Loucy (cell line): ENCODE measurements around the gene C7orf57.

Source experiments
- H2AFZ ChIP-seq: fragments of 200-600 bp; sonication (generic); 2 replicates; pipeline ENCODE4 v1.6.0; 2016; ENCODE audit warnings: antibody characterized with exemption, mild to moderate bottlenecking, low read length, moderate library complexity
- H3F3A ChIP-seq: fragments of 200-600 bp; 2 replicates; pipeline ENCODE4 v1.6.0; 2016; ENCODE audit warnings: antibody characterized with exemption, low read depth, mild to moderate bottlenecking
- H3K27me3 ChIP-seq: fragments of 200-600 bp; sonication (generic); 2 replicates; pipeline ENCODE4 v1.6.1; 2014; ENCODE audit warnings: low read length, mild to moderate bottlenecking; ENCODE audit not compliant: insufficient read depth, poor library complexity, severe bottlenecking
- H3K36me3 ChIP-seq: fragments of 200-600 bp; sonication (generic); 2 replicates; pipeline ENCODE4 v1.6.1; 2016; ENCODE audit warnings: low read length; ENCODE audit not compliant: insufficient read depth
- H3K4me1 ChIP-seq: fragments of 200-600 bp; sonication (generic); 2 replicates; pipeline ENCODE4 v1.5.1; 2014; ENCODE audit warnings: low read length, mild to moderate bottlenecking; ENCODE audit not compliant: insufficient read depth, poor library complexity, severe bottlenecking
- H3K4me2 ChIP-seq: fragments of 200-600 bp; sonication (generic); 2 replicates; pipeline ENCODE4 v1.6.0; 2014; ENCODE audit warnings: antibody characterized with exemption, low read length, low read depth, mild to moderate bottlenecking; ENCODE audit not compliant: poor library complexity, severe bottlenecking
- H3K4me3 ChIP-seq: fragments of 200-600 bp; sonication (generic); 2 replicates; pipeline ENCODE4 v1.5.1; 2014; ENCODE audit warnings: low read length, mild to moderate bottlenecking, mixed read lengths; ENCODE audit not compliant: poor library complexity, severe bottlenecking
- H3K79me2 ChIP-seq: fragments of 200-600 bp; sonication (generic); 2 replicates; pipeline ENCODE4 v1.6.1; 2014; ENCODE audit warnings: low read length; ENCODE audit not compliant: insufficient read depth
- H3K9ac ChIP-seq: fragments of 200-600 bp; sonication (generic); 2 replicates; pipeline ENCODE4 v1.6.0; 2014; ENCODE audit warnings: mild to moderate bottlenecking, low read depth, low read length, moderate library complexity; ENCODE audit not compliant: poor library complexity, severe bottlenecking
- H3K9me2 ChIP-seq: fragments of 200-600 bp; sonication (generic); replicated peaks from 2 replicates; pipeline ENCODE4 v1.6.1; 2016; ENCODE audit warnings: low read depth, low read length, mixed read lengths
- H3K9me3 ChIP-seq: fragments of 200-600 bp; sonication (generic); 2 replicates; pipeline ENCODE4 v1.6.1; 2014; ENCODE audit warnings: mild to moderate bottlenecking, antibody characterized with exemption, low read length, low read depth; ENCODE audit not compliant: insufficient read depth
- H4K20me1 ChIP-seq: fragments of 200-600 bp; sonication (generic); 2 replicates; pipeline ENCODE4 v1.6.0; 2014; ENCODE audit warnings: antibody characterized with exemption, low read length, mild to moderate bottlenecking; ENCODE audit not compliant: insufficient read depth, poor library complexity, severe bottlenecking
- CTCF ChIP-seq: fragments of 200-600 bp; sonication (generic); conservative IDR thresholded peaks from 2 replicates; pipeline ENCODE4 v1.5.1; 2014; ENCODE audit warnings: mild to moderate bottlenecking, antibody characterized with exemption, low read length
- EZH2phosphoT487 ChIP-seq: fragments of 200-600 bp; IDR thresholded peaks from 2 replicates; pipeline ENCODE4 v1.6.1; 2018; ENCODE audit warnings: antibody characterized with exemption, mild to moderate bottlenecking, moderate library complexity, borderline replicate concordance

Gene C7orf57

GRCh38 chr7:48028938-48029337 lies 6.4 kb upstream of the C7orf57 start, which contains the start of gene SUN3:
Gene SUN3, minus strand, starts transcription at chr7:48029107. Its CDS starts 169 bp downstream, at chr7:48028938.
- Histone ChIP-seq H3K27me3 (no peaks in the 10 kb centered on the region), H2AFZ (no peak within 1 kb of the TSS), H3K9ac (no peak within 1 kb of the TSS), H4K20me1 (no peaks in the 10 kb centered on the region), H3K9me2 (no peaks in the 10 kb centered on the region), H3K4me2 (no peak within 1 kb of the TSS), H3K4me1 (no peaks in the 10 kb centered on the region), H3K79me2 (no peaks in the 10 kb centered on the region), H3K4me3 (no peak within 1 kb of the TSS), H3F3A (no peaks in the 10 kb centered on the region), H3K9me3 (no peaks in the 10 kb centered on the region), H3K36me3 (no peaks in the 10 kb centered on the region)
- no peak for TF ChIP-seq CTCF
- no peak for TF ChIP-seq EZH2phosphoT487

DNA sequence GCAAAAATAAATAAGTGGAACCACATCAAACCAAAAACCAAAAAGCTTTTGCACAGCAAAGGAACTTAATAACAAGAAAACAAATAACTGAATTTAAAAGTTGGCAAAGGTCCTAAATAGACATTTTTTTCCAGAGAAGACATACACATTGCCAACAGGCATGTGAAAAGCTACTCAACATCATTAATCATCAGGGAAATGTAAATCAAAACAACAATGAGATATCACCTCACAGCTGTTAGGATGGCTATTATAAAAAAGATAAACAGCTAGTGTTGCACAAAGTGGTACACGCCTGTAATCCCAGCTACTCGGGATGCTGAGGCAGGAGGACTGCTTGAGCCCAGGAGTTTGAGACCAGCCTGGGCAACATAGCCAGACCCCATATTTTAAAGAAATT lies 4.2 kb upstream of the C7orf57 start:
- Histone ChIP-seq H3K27me3 (no peaks in the 10 kb centered on the region), H3K4me1 (no peaks in the 10 kb centered on the region), H3K79me2 (no peaks in the 10 kb centered on the region), H3K9me2 (no peaks in the 10 kb centered on the region), H3K9me3 (no peaks in the 10 kb centered on the region; the same call in 1 of the 2 replicates), H4K20me1 (no peaks in the 10 kb centered on the region), H3F3A (no peaks in the 10 kb centered on the region), H3K36me3 (no peaks in the 10 kb centered on the region), H3K4me3 (no peak overlapping the region), H3K4me2 (no peak overlapping the region), H2AFZ (no peak overlapping the region), H3K9ac (no peak overlapping the region)
- no peak for TF ChIP-seq CTCF
- TF ChIP-seq EZH2phosphoT487, result no peak

- H3K9me3 ChIP-seq, result no peaks in the 10 kb centered on the region; the same call in 1 of the 2 replicates
- H3K9ac ChIP-seq, result no peak overlapping the region
- H3K79me2 ChIP-seq, result no peaks in the 10 kb centered on the region
- no peaks in the 10 kb centered on the region for H3K4me1 ChIP-seq
- no peaks in the 10 kb centered on the region for H3F3A ChIP-seq
- H2AFZ ChIP-seq, result no peak overlapping the region
- no peak overlapping the region for H3K4me3 ChIP-seq
- H3K27me3 ChIP-seq, result no peaks in the 10 kb centered on the region
- no peaks in the 10 kb centered on the region for H3K9me2 ChIP-seq
- H4K20me1 ChIP-seq, result no peaks in the 10 kb centered on the region
- H3K36me3 ChIP-seq, result no peaks in the 10 kb centered on the region
- TF ChIP-seq EZH2phosphoT487 (no peak), CTCF (no peak)
- H3K4me2 ChIP-seq, result no peak overlapping the region
These were observed 1.4 kb upstream of the C7orf57 start for GRCh38 chr7:48033922-48034321.
